GM23248 (cell line): ENCODE results near the gene MTREX.

ENCODE experiments used
- EZH2 ChIP-seq: fragments of 200-600 bp; sonication (generic); IDR thresholded peaks from 2 replicates; pipeline ENCODE4 v1.6.1; 2018; ENCODE audit warnings: antibody characterized with exemption, mild to moderate bottlenecking; ENCODE audit not compliant: insufficient read depth, poor library complexity, severe bottlenecking
- EZH2phosphoT487 ChIP-seq: fragments of 200-600 bp; sonication (generic); IDR thresholded peaks from 2 replicates; pipeline ENCODE4 v1.6.1; 2018; ENCODE audit warnings: antibody characterized with exemption, moderate library complexity, mild to moderate bottlenecking, low read depth; ENCODE audit not compliant: insufficient read depth

- TF ChIP-seq EZH2 (no peak), EZH2phosphoT487 (no peak)
These were observed 49.5 kb upstream of the MTREX start for GRCh38 chr5:55258339-55258738.
